K562 (cell line): Measurements from ENCODE around the gene SLC39A11. TPM values are rescaled to one million over a fixed set of nuclear protein-coding genes. Genes with fewer than 3 reads are reported as not detected.

Source experiments
- ATAC-seq: fragments of 200-7000 bp; cut with Tn5 transposase; 3 replicates; pipeline ENCODE4 v1.9.1; 2020; ENCODE audit warnings: moderate library complexity
- BruUV-seq: library from RNA; stranded (reverse); fragments of 400-500 nt; replicated peaks from 2 replicates; lab custom pipeline; 2021; lab: Mats Ljungman, UMichigan
- CTCF ChIA-PET: fragments of 300-600 bp; formaldehyde crosslinking; extraction: SDS; loops from one replicate; lab custom pipeline; 2021; ENCODE audit warnings: low intra/inter-chr PET ratio; lab: Yijun Ruan, JAX
- POLR2A ChIA-PET: fragments of 300-600, 350-650 bp; sonication (Branson Sonifier 250); formaldehyde crosslinking; extraction: SDS; loops from one replicate; lab custom pipeline; 2021; ENCODE audit warnings: antibody characterized with exemption, inconsistent platforms; lab: Yijun Ruan, JAX
- DNase-seq, 4 experiments: peaks; one replicate each; pipeline versions ENCODE4 v3.0.0 to v3.0.0-alpha.2; 2011 to 2018; ENCODE audit warnings: low spot score in 3 of 4, mixed read lengths in 3 of 4; ENCODE audit errors: extremely low read depth in 1 of 4
- FAIRE-seq: peaks from 2 replicates; lab custom pipeline; 2011; peaks lifted over from hg19 to GRCh38; lab: Jason Lieb, UNC
- H2AFZ ChIP-seq: 2 replicates; pipeline ENCODE4 v1.6.0; 2011; ENCODE audit warnings: low read depth, low read length, control low read depth, inconsistent platforms
- H3K27ac ChIP-seq: fragments of 200-600 bp; 3 replicates; pipeline ENCODE4 v1.8.0; 2011; ENCODE audit warnings: low read depth, mild to moderate bottlenecking, control low read depth, inconsistent platforms, low read length, moderate library complexity, mixed read lengths; ENCODE audit errors: extremely low read depth
- H3K27me3 ChIP-seq, 2 experiments: fragments of 300-600 bp in 1 of 2; 2 replicates in 1 of 2; 3 replicates in 1 of 2; pipeline versions ENCODE4 v1.6.0 to v1.8.0; 2011; ENCODE audit warnings: inconsistent platforms in 2 of 2, low read length in 2 of 2, mild to moderate bottlenecking in 1 of 2, mixed read lengths in 1 of 2, moderate library complexity in 1 of 2; ENCODE audit not compliant: control insufficient read depth in 2 of 2, insufficient read depth in 2 of 2
- H3K36me3 ChIP-seq: fragments of 300-600 bp; 3 replicates; pipeline ENCODE4 v1.8.0; 2011; ENCODE audit warnings: mild to moderate bottlenecking, low read length, inconsistent platforms; ENCODE audit not compliant: control insufficient read depth, insufficient read depth
- H3K4me1 ChIP-seq, 2 experiments: fragments of 200-600 bp in 1 of 2; replicated peaks in 1 of 2; 2 replicates in 1 of 2; 3 replicates in 1 of 2; pipeline versions ENCODE4 v1.5.1 to v1.8.0; 2011; ENCODE audit warnings: inconsistent platforms in 2 of 2, low read length in 2 of 2, mild to moderate bottlenecking in 1 of 2, mixed read lengths in 1 of 2, moderate library complexity in 1 of 2; ENCODE audit not compliant: control insufficient read depth in 2 of 2, insufficient read depth in 2 of 2
- H3K4me2 ChIP-seq: 2 replicates; pipeline ENCODE4 v1.6.1; 2011; ENCODE audit warnings: low read length, control low read depth, inconsistent platforms, mixed read lengths; ENCODE audit not compliant: insufficient read depth
- H3K4me3 ChIP-seq: fragments of 200-600 bp; sonication (generic), shearing (Covaris generic); 2 replicates; pipeline ENCODE4 v1.5.1; 2016; ENCODE audit warnings: control low read depth, inconsistent platforms
- H3K79me2 ChIP-seq: fragments of 200-600 bp; 3 replicates; pipeline ENCODE4 v1.8.0; 2011; ENCODE audit warnings: low read length, inconsistent platforms; ENCODE audit not compliant: control insufficient read depth, insufficient read depth
- H3K9ac ChIP-seq, 2 experiments: 2 replicates each; pipeline versions ENCODE4 v1.6.0 to v1.6.1; 2011; ENCODE audit warnings: low read depth in 2 of 2, low read length in 2 of 2, control low read depth in 1 of 2, inconsistent platforms in 1 of 2, mild to moderate bottlenecking in 1 of 2, mixed read lengths in 1 of 2; ENCODE audit not compliant: insufficient read depth in 1 of 2
- H3K9me1 ChIP-seq: one replicate; pipeline ENCODE4 v1.6.0; 2011; ENCODE audit warnings: inconsistent platforms, mild to moderate bottlenecking, low read length, moderate library complexity; ENCODE audit not compliant: control insufficient read depth, insufficient read depth
- H3K9me3 ChIP-seq: replicated peaks from 2 replicates; pipeline ENCODE4 v1.5.1; 2011; ENCODE audit warnings: low read depth, low read length, inconsistent platforms; ENCODE audit not compliant: control insufficient read depth, insufficient read depth
- H4K20me1 ChIP-seq: replicated peaks from 2 replicates; pipeline ENCODE4 v1.6.1; 2011; ENCODE audit warnings: low read length, inconsistent platforms, mixed read lengths; ENCODE audit not compliant: control insufficient read depth, insufficient read depth
- ATF3 ChIP-seq, 2 experiments: fragments of 450-650 bp in 1 of 2; sonication (generic) in 1 of 2; formaldehyde crosslinking in 1 of 2; IDR thresholded peaks in 1 of 2; conservative IDR thresholded peaks in 1 of 2; 2 replicates each; pipeline versions ENCODE4 v1.6.1 to v1.8.1; 2016 to 2023; ENCODE audit warnings: mild to moderate bottlenecking in 2 of 2, moderate library complexity in 2 of 2, inconsistent platforms in 1 of 2, missing genetic modification reagents in 1 of 2
- GTF2B ChIP-seq: IDR thresholded peaks from 2 replicates; pipeline ENCODE4 v1.6.1; 2011; ENCODE audit not compliant: insufficient read length; ENCODE audit errors: extremely low read depth
- HINFP ChIP-seq: fragments of 450-650 bp; conservative IDR thresholded peaks from 2 replicates; pipeline ENCODE4 v1.6.1; 2016; ENCODE audit warnings: missing genetic modification characterization, low read depth, mild to moderate bottlenecking, control low read depth, missing compliant biosample characterization
- NFIC ChIP-seq: fragments of 450-650 bp; IDR thresholded peaks from 2 replicates; pipeline ENCODE4 v1.6.1; 2017; ENCODE audit warnings: mild to moderate bottlenecking, inconsistent platforms
- RBM39 ChIP-seq: fragments of 200-400 bp; formaldehyde crosslinking; optimal IDR thresholded peaks from 2 replicates; pipeline ENCODE3; 2018; ENCODE audit warnings: low read depth, low read length
- SP2 ChIP-seq: IDR thresholded peaks from 2 replicates; pipeline ENCODE4 v1.6.1; 2011; ENCODE audit warnings: mild to moderate bottlenecking, low read depth, low read length, moderate library complexity; ENCODE audit not compliant: poor library complexity, severe bottlenecking; ENCODE audit errors: extremely low read depth
- SUPT5H ChIP-seq: fragments of 450-650 bp; IDR thresholded peaks from 2 replicates; pipeline ENCODE4 v1.6.1; 2016
- WHSC1 ChIP-seq: IDR thresholded peaks from one replicate; pipeline ENCODE4 v1.6.1; 2012; ENCODE audit warnings: low read length, control low read depth, inconsistent platforms
- ZNF3 ChIP-seq: fragments of 250-450 bp; sonication (Bioruptor Pico); IDR thresholded peaks from 2 replicates; pipeline ENCODE4 v1.5.0; 2021; ENCODE audit warnings: mild to moderate bottlenecking, moderate library complexity
- ZNF583 ChIP-seq: fragments of 250-450 bp; sonication (Bioruptor Pico); IDR thresholded peaks from 2 replicates; pipeline ENCODE4 v1.4.0; 2020
- ZNF830 ChIP-seq: fragments of 250-450 bp; sonication (Bioruptor Pico); IDR thresholded peaks from 2 replicates; pipeline ENCODE4 v1.5.0; 2021; ENCODE audit warnings: mild to moderate bottlenecking
- WGBS: fragments of 100-300 bp; shearing (Covaris generic); methylation state at CpG from one replicate; pipeline ENCODE4 v1.1.6; 2016; ENCODE audit warnings: low coverage, mixed read lengths; ENCODE audit not compliant: insufficient coverage; ENCODE audit errors: missing lambda C conversion rate; 5-methylcytosine and 5-hydroxymethylcytosine counted together
- in situ Hi-C: fragments of 300-500 bp; cut with MboI; formaldehyde crosslinking; loops from 4 replicates; pipeline ENCODE4 v1.15.0; 2018; ENCODE audit warnings: inconsistent platforms, mixed read lengths
- intact Hi-C: fragments of 100-400 bp; cut with micrococcal nuclease; formaldehyde crosslinking; loops from 2 replicates; pipeline ENCODE4 v1.14.2; 2022
- polyA plus RNA-seq, 8 experiments: library from polyadenylated mRNA; depleted of rRNA in 4 of 8; stranded (reverse) in 5 of 8; unstranded in 3 of 8; fragments of >200 nt; fragmentation: Nextera tagmentation in 2 of 8; fragmentation: Illumina TruSeq in 1 of 8; extraction: Ambion mirVana in 2 of 8; extraction: Trizol in 1 of 8; gene quantifications; 2 replicates each; pipeline versions ENCODE4 v1.2.1 to v1.2.3, GENCODE V29; 2011 to 2014; ENCODE audit warnings: inconsistent platforms in 1 of 8, missing spikeins in 1 of 8
- total RNA-seq, 7 experiments: library from RNA; depleted of rRNA in 6 of 7; stranded (reverse); fragments of >200 nt in 6 of 7; fragmentation: Illumina TruSeq in 2 of 7; extraction: Trizol in 2 of 7; gene quantifications; 2 replicates each; pipeline versions ENCODE4 v1.2.1 to v1.2.3, GENCODE V29; 2011 to 2021; ENCODE audit warnings: low replicate concordance in 1 of 7

SLC39A11 gene
- total and polyA plus RNA-seq, 9 of the 15 experiments (the other 6 are each of a cell fraction or from before 2014, with no cell fraction given): 10.5 to 26.4 (median 13.4) TPM

- intact Hi-C loops: loop anchor here (5.0 to 10.0 kb wide), 2 partner anchors 106 to 261 kb away; partner anchors contain the start of gene SLC39A11
- CTCF ChIA-PET: no interaction called here
- POLR2A ChIA-PET: no interaction called here
- no peak for FAIRE-seq
- H3K27me3 ChIP-seq: no peaks in the 10 kb centered on the region
- no peak overlapping the region for H3K4me2 ChIP-seq
- no TSS peak for BruUV-seq
- H4K20me1 ChIP-seq: no peaks in the 10 kb centered on the region
- peaks cover 0 to 7% of the 10 kb centered on the region in 2 experiments; a peak in 3 of 5 replicates for H3K4me1 ChIP-seq
- no peak for DNase-seq
- in situ Hi-C loops: loop anchor here (10.0 kb wide), 1 partner anchor 264 kb away; no protein-coding TSS in a partner anchor
- no peak overlapping the region for H3K4me3 ChIP-seq
- H3K79me2 ChIP-seq: no peaks in the 10 kb centered on the region
- WGBS: 68% methylated on average over 5 of the region's 5 CpGs
- H3K9ac ChIP-seq: no peak overlapping the region
- H3K27ac ChIP-seq: no peak overlapping the region
- H3K9me1 ChIP-seq: no peaks in the 10 kb centered on the region
- H2AFZ ChIP-seq: no peak overlapping the region
- no peaks in the 10 kb centered on the region for H3K36me3 ChIP-seq
- no peaks in the 10 kb centered on the region for H3K9me3 ChIP-seq
- TF ChIP-seq ZNF830 (CRISPR knock-in tag) (no peak), ZNF583 (CRISPR knock-in tag) (no peak), RBM39 (no peak), SUPT5H (no peak), WHSC1 (no peak), ZNF3 (CRISPR knock-in tag) (no peak), ATF3 (IDR thresholded peaks at IDR 0.05) (no peak), ATF3 (CRISPR knock-in tag; conservative IDR thresholded peaks at IDR 0.05) (no peak), GTF2B (no peak), NFIC (no peak), HINFP (tag) (no peak), SP2 (no peak)
- no peak for ATAC-seq
Measured at GRCh38 chr17:72988451-72988850, 104.0 kb downstream of the SLC39A11 start.
